Measurements from ENCODE around the gene BTNL2.

BTNL2 gene

GRCh38 chr6:32406857-32407256, at the start of gene BTNL2:
TSS of gene BTNL2 (minus strand) at chr6:32407181. CDS start at chr6:32407123, 58 bp downstream.
- Histone ChIP-seq H3K4me3 (ENCODE audit: low read depth, low read length) (no peak within 1 kb of the TSS), H3K27ac (no peak within 1 kb of the TSS), H3K27me3 (ENCODE audit: insufficient read depth, low read depth, severe bottlenecking) (peaks cover 81% of the 10 kb centered on the region), H3K36me3 (no peaks in the 10 kb centered on the region), H3K9me3 (ENCODE audit: severe bottlenecking) (no peaks in the 10 kb centered on the region)
- no peak for TF ChIP-seq CTCF (IDR thresholded peaks at IDR 0.05; ENCODE audit: low read depth, low read length)
- no peak for DNase-seq

- Histone ChIP-seq H3K36me3 (no peaks in the 10 kb centered on the region), H3K9me3 (ENCODE audit: severe bottlenecking) (peaks cover 15% of the 10 kb centered on the region), H3K27ac (no peak overlapping the region), H3K27me3 (ENCODE audit: insufficient read depth, low read depth, severe bottlenecking) (peaks cover 80% of the 10 kb centered on the region), H3K4me3 (ENCODE audit: low read depth, low read length) (no peak overlapping the region)
- no peak for DNase-seq
- no peak for TF ChIP-seq CTCF (IDR thresholded peaks at IDR 0.05; ENCODE audit: low read depth, low read length)
Observed at GRCh38 chr6:32449088-32449736, 42.2 kb upstream of the BTNL2 start.

- no peak for DNase-seq
Observed at GRCh38 chr6:32447932-32448331, 41.0 kb upstream of the BTNL2 start.

GRCh38 chr6:32445321-32445854, 38.4 kb upstream of the BTNL2 start:
- no peak overlapping the region for H3K27ac ChIP-seq
- no peak for TF ChIP-seq CTCF (IDR thresholded peaks at IDR 0.05; ENCODE audit: low read depth, low read length)
- H3K4me3 ChIP-seq (ENCODE audit: low read depth, low read length) = no peak overlapping the region
- peaks cover 91% of the 10 kb centered on the region for H3K27me3 ChIP-seq (ENCODE audit: insufficient read depth, low read depth, severe bottlenecking)
- H3K9me3 ChIP-seq (ENCODE audit: severe bottlenecking) = peaks cover 2% of the 10 kb centered on the region
- no peak for DNase-seq
- no peaks in the 10 kb centered on the region for H3K36me3 ChIP-seq

More at GRCh38 chr6:32447932-32448331, 41.0 kb upstream of the BTNL2 start:
- Histone ChIP-seq H3K4me3 (ENCODE audit: low read depth, low read length) (no peak overlapping the region), H3K36me3 (no peaks in the 10 kb centered on the region), H3K27ac (no peak overlapping the region), H3K27me3 (ENCODE audit: insufficient read depth, low read depth, severe bottlenecking) (peaks cover 82% of the 10 kb centered on the region), H3K9me3 (ENCODE audit: severe bottlenecking) (peaks cover 3% of the 10 kb centered on the region)
- TF ChIP-seq CTCF (IDR thresholded peaks at IDR 0.05; ENCODE audit: low read depth, low read length) = no peak

GRCh38 chr6:32444433-32444832, 37.5 kb upstream of the BTNL2 start:
- Histone ChIP-seq H3K27ac (no peak overlapping the region), H3K27me3 (ENCODE audit: insufficient read depth, low read depth, severe bottlenecking) (peaks cover 89% of the 10 kb centered on the region), H3K4me3 (ENCODE audit: low read depth, low read length) (no peak overlapping the region), H3K9me3 (ENCODE audit: severe bottlenecking) (peaks cover 2% of the 10 kb centered on the region), H3K36me3 (no peaks in the 10 kb centered on the region)
- no peak for DNase-seq
- no peak for TF ChIP-seq CTCF (IDR thresholded peaks at IDR 0.05; ENCODE audit: low read depth, low read length)

All from WERI-Rb-1 (cell line).